Measurements from ENCODE around the gene FOXJ3.

- TF ChIP-seq CTCF (IDR thresholded peaks at IDR 0.05), result no peak
- no peak for TF ChIP-seq POLR2A (IDR thresholded peaks at IDR 0.05)
These were observed 56.0 kb downstream of the FOXJ3 start for GRCh38 chr1:42279055-42279454.

Measured in uterus (tissue), 2 donors.